Stomach smooth muscle (tissue), 2 donors: ENCODE measurements around the gene SLC1A2.

Source experiments
- H3K27ac ChIP-seq: one replicate; pipeline ENCODE4 v1.7.0; 2013; ENCODE audit warnings: mild to moderate bottlenecking, low read length, inconsistent platforms
- H3K27me3 ChIP-seq, 2 donors: one replicate each; pipeline ENCODE4 v1.7.0; 2013; ENCODE audit warnings: low read length in 2 of 2; ENCODE audit not compliant: insufficient read depth in 2 of 2, control insufficient read depth in 1 of 2
- H3K36me3 ChIP-seq, 2 donors: one replicate each; pipeline ENCODE4 v1.7.0; 2013; ENCODE audit warnings: low read length in 2 of 2; ENCODE audit not compliant: control insufficient read depth in 2 of 2, insufficient read depth in 2 of 2
- H3K4me1 ChIP-seq: one replicate; pipeline ENCODE4 v1.7.0; 2013; ENCODE audit warnings: low read length; ENCODE audit not compliant: control insufficient read depth, insufficient read depth
- H3K4me3 ChIP-seq, 2 donors: one replicate each; pipeline ENCODE4 v1.7.0; 2013; ENCODE audit warnings: low read length in 2 of 2
- H3K9ac ChIP-seq, 2 donors: one replicate each; pipeline ENCODE4 v1.7.0; 2013; ENCODE audit warnings: low read length in 2 of 2, mild to moderate bottlenecking in 1 of 2
- H3K9me3 ChIP-seq, 2 donors: one replicate each; pipeline ENCODE4 v1.7.0; 2013; ENCODE audit warnings: low read length in 2 of 2; ENCODE audit not compliant: control insufficient read depth in 2 of 2
- donor health status: healthy.
- donor health status: Pancreatic carcinoma.

SLC1A2 gene

GRCh38 chr11:35336726-35337125, 82.6 kb downstream of the SLC1A2 start:
- Histone ChIP-seq H3K9me3 (no peaks in the 10 kb centered on the region), H3K9ac (no peak overlapping the region), H3K27ac (no peak overlapping the region)

GRCh38 chr11:35335226-35335625, 84.1 kb downstream of the SLC1A2 start:
- peaks cover 8% of the 10 kb centered on the region for H3K4me1 ChIP-seq
- no peak overlapping the region for H3K27ac ChIP-seq
- H3K9ac ChIP-seq: no peak overlapping the region
- no peaks in the 10 kb centered on the region for H3K27me3 ChIP-seq
- H3K36me3 ChIP-seq: no peaks in the 10 kb centered on the region
- no peaks in the 10 kb centered on the region for H3K9me3 ChIP-seq
- H3K4me3 ChIP-seq: no peak overlapping the region

More at GRCh38 chr11:35336726-35337125, 82.6 kb downstream of the SLC1A2 start:
- Histone ChIP-seq H3K4me3 (no peak overlapping the region), H3K36me3 (no peaks in the 10 kb centered on the region), H3K27me3 (no peaks in the 10 kb centered on the region), H3K4me1 (no peaks in the 10 kb centered on the region)

- H3K36me3 ChIP-seq: no peaks in the 10 kb centered on the region
- no peak overlapping the region for H3K9ac ChIP-seq
- peaks cover 15% of the 10 kb centered on the region for H3K4me1 ChIP-seq
- H3K27me3 ChIP-seq: no peaks in the 10 kb centered on the region
- H3K9me3 ChIP-seq: no peaks in the 10 kb centered on the region
- no peak overlapping the region for H3K27ac ChIP-seq
- no peak overlapping the region for H3K4me3 ChIP-seq
Measured at GRCh38 chr11:35334385-35335090, 84.8 kb downstream of the SLC1A2 start.

DNA sequence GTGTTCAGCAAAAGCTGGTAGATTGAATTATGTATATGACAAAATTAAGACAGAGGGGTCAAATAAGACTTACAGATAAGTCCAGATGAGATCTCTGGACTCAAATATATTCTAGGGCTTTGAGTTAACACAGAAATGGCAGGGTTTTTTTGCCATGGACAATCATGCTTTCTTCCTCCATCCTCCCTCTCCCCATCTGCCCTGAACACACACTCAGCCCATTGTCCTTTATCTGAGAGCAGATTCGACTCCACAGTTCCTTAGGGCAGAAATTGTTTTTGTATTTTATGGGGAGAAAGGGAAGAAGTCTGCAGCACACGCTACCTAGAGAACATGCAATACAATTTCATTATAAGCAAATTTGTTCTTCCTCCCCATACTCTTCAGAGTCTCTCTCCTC, 86.8 kb downstream of the SLC1A2 start:
- Histone ChIP-seq H3K27ac (no peak overlapping the region), H3K9ac (no peak overlapping the region), H3K27me3 (no peaks in the 10 kb centered on the region), H3K4me3 (no peak overlapping the region), H3K4me1 (peaks cover 25% of the 10 kb centered on the region), H3K36me3 (no peaks in the 10 kb centered on the region), H3K9me3 (no peaks in the 10 kb centered on the region)

DNA sequence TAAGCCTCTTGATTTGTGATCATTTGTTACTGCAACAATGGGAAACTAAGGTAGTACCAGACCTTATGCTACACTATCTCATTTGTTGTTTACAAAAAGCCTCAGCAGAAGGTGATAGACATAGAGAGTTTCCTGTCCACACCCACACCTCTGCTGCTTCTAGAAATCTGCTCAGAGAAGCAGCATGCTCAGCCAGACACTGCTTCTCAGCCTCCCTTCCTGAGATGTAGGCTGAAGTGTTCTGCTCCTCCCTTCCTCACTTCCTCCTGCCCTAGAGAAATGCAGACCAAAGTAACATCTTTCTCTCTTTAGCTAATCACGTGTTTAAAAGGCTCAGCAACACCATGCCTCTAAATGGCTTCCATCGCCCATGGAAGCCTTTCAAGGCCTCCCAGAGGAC, 88.4 kb downstream of the SLC1A2 start:
- no peak overlapping the region for H3K4me3 ChIP-seq
- no peak overlapping the region for H3K9ac ChIP-seq
- no peak overlapping the region for H3K27ac ChIP-seq
- H3K4me1 ChIP-seq: peaks cover 37% of the 10 kb centered on the region
- H3K9me3 ChIP-seq: no peaks in the 10 kb centered on the region
- no peaks in the 10 kb centered on the region for H3K36me3 ChIP-seq
- no peaks in the 10 kb centered on the region for H3K27me3 ChIP-seq

DNA sequence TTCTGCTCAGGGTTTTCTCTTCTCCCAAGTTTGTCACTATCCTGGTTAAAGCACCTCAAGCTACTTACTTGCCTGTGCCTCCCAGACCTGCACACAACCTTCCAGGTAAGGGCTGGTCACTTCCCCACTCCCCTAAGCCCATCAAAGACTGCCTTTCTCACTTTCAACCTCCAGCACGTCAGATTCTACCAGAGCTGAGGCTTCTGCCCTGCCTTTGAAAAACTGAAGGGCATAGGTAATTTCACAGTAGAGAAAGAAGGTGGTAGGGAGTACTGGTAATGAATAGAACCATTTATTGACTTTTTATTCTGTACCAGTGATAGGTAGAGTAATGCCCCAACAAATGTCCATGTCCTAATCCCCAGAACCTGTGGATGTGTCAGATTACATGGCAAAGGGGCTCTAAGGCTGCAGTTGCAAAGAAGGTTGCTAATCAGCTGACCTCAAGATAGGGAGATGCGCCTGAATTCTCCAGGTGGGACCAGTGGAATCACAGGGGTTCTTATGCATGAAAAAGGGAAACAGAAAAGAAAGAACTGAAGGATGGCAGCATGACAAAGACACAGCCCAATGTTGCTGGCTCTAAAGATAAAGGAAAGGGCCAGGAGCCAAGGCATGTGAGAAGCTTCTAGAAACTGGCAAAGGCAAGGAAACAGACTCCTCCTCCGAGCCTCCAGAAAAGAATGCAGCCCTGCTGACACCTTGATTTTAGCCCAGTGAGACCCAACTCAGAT, 89.0 kb downstream of the SLC1A2 start:
- H3K9ac ChIP-seq: no peak overlapping the region
- H3K27me3 ChIP-seq: no peaks in the 10 kb centered on the region
- H3K4me1 ChIP-seq: peaks cover 38% of the 10 kb centered on the region
- no peaks in the 10 kb centered on the region for H3K36me3 ChIP-seq
- no peak overlapping the region for H3K27ac ChIP-seq
- no peaks in the 10 kb centered on the region for H3K9me3 ChIP-seq
- H3K4me3 ChIP-seq: no peak overlapping the region

- H3K9ac ChIP-seq: no peak overlapping the region
- peaks cover 41% of the 10 kb centered on the region for H3K4me1 ChIP-seq
- H3K9me3 ChIP-seq: no peaks in the 10 kb centered on the region
- no peak overlapping the region for H3K4me3 ChIP-seq
- H3K27me3 ChIP-seq: no peaks in the 10 kb centered on the region
- H3K27ac ChIP-seq: no peak overlapping the region
- H3K36me3 ChIP-seq: no peaks in the 10 kb centered on the region
Measured at GRCh38 chr11:35327829-35328228, 91.5 kb downstream of the SLC1A2 start.

DNA sequence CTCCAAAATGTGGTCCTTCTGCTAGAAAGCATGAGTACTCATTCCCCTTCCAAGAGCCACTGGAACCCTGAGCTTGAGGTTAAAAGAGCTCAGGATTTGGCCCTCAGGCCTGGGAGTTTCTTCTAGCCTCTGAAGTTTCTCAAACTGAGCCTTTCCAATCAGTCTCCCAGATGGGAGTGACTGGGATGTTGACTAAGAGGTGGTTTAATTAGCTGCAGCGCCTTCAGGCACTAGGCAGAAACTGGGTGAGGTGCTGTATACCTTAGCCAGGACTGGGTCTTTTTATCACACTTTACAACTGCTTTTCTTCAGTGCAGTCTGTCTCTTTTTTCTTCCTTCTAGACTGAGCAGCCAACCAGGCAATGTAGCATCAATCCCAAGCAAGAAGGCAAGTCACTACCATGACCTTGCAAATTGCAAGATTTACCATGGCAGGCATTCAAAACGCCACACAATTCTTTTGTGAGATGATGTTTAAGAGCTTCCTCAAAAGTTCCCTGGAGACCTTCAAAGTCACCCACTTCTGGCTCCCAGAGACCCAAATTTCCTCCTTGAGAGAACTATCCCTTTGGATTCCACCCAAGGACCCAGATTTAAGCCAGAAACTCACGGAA, 93.0 kb downstream of the SLC1A2 start:
- H3K4me3 ChIP-seq: no peak overlapping the region
- H3K27ac ChIP-seq: peak overlapping the region; percentile 63
- no peaks in the 10 kb centered on the region for H3K36me3 ChIP-seq
- H3K9ac ChIP-seq: no peak overlapping the region
- H3K9me3 ChIP-seq: no peaks in the 10 kb centered on the region
- H3K27me3 ChIP-seq: no peaks in the 10 kb centered on the region
- peaks cover 41% of the 10 kb centered on the region for H3K4me1 ChIP-seq

GRCh38 chr11:35324981-35325380, 94.4 kb downstream of the SLC1A2 start:
- H3K4me1 ChIP-seq: peaks cover 30% of the 10 kb centered on the region
- H3K36me3 ChIP-seq: no peaks in the 10 kb centered on the region
- no peak overlapping the region for H3K27ac ChIP-seq
- no peaks in the 10 kb centered on the region for H3K9me3 ChIP-seq
- no peak overlapping the region for H3K4me3 ChIP-seq
- H3K27me3 ChIP-seq: no peaks in the 10 kb centered on the region
- H3K9ac ChIP-seq: no peak overlapping the region

DNA sequence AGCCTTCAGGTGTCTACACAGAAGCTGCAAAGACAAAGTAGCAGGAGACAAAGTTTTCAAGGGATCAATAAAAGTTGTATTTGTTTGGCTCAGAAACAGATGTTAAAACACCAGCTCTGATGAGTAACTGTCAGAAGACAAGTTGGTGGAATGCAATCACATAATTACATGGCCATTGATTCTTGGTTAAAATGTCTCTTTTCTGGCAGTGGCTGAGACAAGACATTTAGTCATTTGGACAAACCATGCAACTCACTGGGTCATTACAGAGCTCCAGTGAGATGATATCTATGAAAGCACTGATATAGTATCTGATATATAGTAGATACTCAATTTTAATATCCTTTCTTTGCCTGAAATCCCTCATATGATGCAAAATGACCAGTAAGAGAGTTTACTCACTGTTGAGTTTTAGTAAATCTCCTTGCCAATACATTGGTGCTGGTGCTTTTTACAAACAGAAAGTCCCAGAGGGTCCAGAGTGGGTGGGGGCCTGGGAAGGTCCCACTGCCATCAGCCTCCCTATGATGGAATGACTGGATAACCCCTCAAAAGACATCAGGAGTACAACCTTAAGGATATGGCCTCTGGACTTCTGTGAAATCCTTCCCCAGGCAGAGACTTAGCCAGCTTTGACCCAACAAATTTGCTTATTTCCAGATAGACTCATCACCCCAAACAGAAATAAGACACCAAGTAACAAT, 95.0 kb downstream of the SLC1A2 start:
- H3K9ac ChIP-seq: no peak overlapping the region
- H3K4me1 ChIP-seq: peaks cover 24% of the 10 kb centered on the region
- H3K27ac ChIP-seq: no peak overlapping the region
- no peaks in the 10 kb centered on the region for H3K9me3 ChIP-seq
- H3K27me3 ChIP-seq: no peaks in the 10 kb centered on the region
- no peaks in the 10 kb centered on the region for H3K36me3 ChIP-seq
- no peak overlapping the region for H3K4me3 ChIP-seq
